CD4-positive, alpha-beta T cell (primary cell): ENCODE data around the gene FBL. TPM values are rescaled to one million over a fixed set of nuclear protein-coding genes. Genes with fewer than 3 reads are reported as not detected.
"Not testable (repeated sequence)": the region's sequence is repeated elsewhere in the genome, so short reads cannot be mapped to it uniquely, and the experiment has no call there.

Experiments
- ATAC-seq: fragments of 200-7000 bp; cut with Tn5 transposase; one replicate; pipeline ENCODE4 v1.10.0; 2022; ENCODE audit warnings: mild to moderate bottlenecking; ENCODE audit not compliant: poor library complexity
- CTCF ChIA-PET: fragments of 350-600 bp; sonication (Branson Sonifier 250); formaldehyde crosslinking; loops from one replicate; lab custom pipeline; 2021; ENCODE audit warnings: antibody characterized with exemption, inconsistent platforms; lab: Charles Lee
- POLR2A ChIA-PET: fragments of 350-600 bp; sonication (Branson Sonifier 250); formaldehyde crosslinking; loops from one replicate; lab custom pipeline; 2021; ENCODE audit warnings: antibody characterized with exemption, inconsistent platforms; lab: Charles Lee
- DNase-seq, 14 experiments: peaks; one replicate each; pipeline ENCODE4 v3.0.0-alpha.2; 2013 to 2020; ENCODE audit warnings: mixed read lengths in 2 of 14
- H3K27ac ChIP-seq, 2 donors: one replicate each; pipeline versions ENCODE4 v1.5.1 to v1.7.0; 2013; ENCODE audit warnings: low read length in 2 of 2, low read depth in 1 of 2, mild to moderate bottlenecking in 1 of 2
- H3K27me3 ChIP-seq, 2 experiments: 1 replicate in 1 of 2; 2 replicates in 1 of 2; pipeline versions ENCODE4 v1.6.1 to v1.7.0; 2013; ENCODE audit warnings: low read length in 2 of 2, control low read depth in 1 of 2, mild to moderate bottlenecking in 1 of 2, moderate library complexity in 1 of 2; ENCODE audit not compliant: insufficient read depth in 2 of 2, control insufficient read depth in 1 of 2
- H3K36me3 ChIP-seq: one replicate; pipeline ENCODE4 v1.6.1; 2013; ENCODE audit warnings: low read length, control low read depth; ENCODE audit not compliant: insufficient read depth
- H3K4me1 ChIP-seq: one replicate; pipeline ENCODE4 v1.6.1; 2013; ENCODE audit warnings: low read length, control low read depth; ENCODE audit not compliant: insufficient read depth
- H3K4me3 ChIP-seq: one replicate; pipeline ENCODE4 v1.5.1; 2013; ENCODE audit warnings: mild to moderate bottlenecking, low read length, moderate library complexity
- H3K9me3 ChIP-seq, 2 experiments: 1 replicate in 1 of 2; 2 replicates in 1 of 2; pipeline versions ENCODE4 v1.6.1 to v1.7.0; 2013; ENCODE audit warnings: low read length in 2 of 2, mild to moderate bottlenecking in 2 of 2, control low read depth in 1 of 2, moderate library complexity in 1 of 2; ENCODE audit not compliant: control insufficient read depth in 1 of 2, insufficient read depth in 1 of 2
- H3K27ac Mint-ChIP-seq: one replicate; pipeline ENCODE4 v1.8.0; 2020; ENCODE audit warnings: mixed read lengths
- H3K27me3 Mint-ChIP-seq: one replicate; pipeline ENCODE4 v1.8.0; 2021; ENCODE audit warnings: mixed read lengths
- H3K36me3 Mint-ChIP-seq: one replicate; pipeline ENCODE4 v1.8.0; 2021; ENCODE audit warnings: low read depth, mixed read lengths
- H3K4me1 Mint-ChIP-seq: one replicate; pipeline ENCODE4 v1.8.0; 2021; ENCODE audit warnings: low read depth, mixed read lengths
- H3K4me3 Mint-ChIP-seq: one replicate; pipeline ENCODE4 v1.8.0; 2020; ENCODE audit warnings: mild to moderate bottlenecking, mixed read lengths
- H3K9me3 Mint-ChIP-seq: one replicate; pipeline ENCODE4 v1.8.0; 2020; ENCODE audit warnings: mixed read lengths
- intact Hi-C, 2 experiments: fragments of 100-400 bp; cut with DNase I in 1 of 2; cut with micrococcal nuclease in 1 of 2; formaldehyde crosslinking; loops; one replicate each; pipeline versions ENCODE4 v1.15.1 to v1.9.0; 2023 to 2025; cut with DNase I, micrococcal nuclease
- total RNA-seq, 174 experiments: library from RNA in 2 of 174; stranded (reverse) in 2 of 174; gene quantifications; one replicate each; pipeline ENCODE4 v1.2.3 and lab custom pipeline; 2021 to 2026
- TF ChIP-seq, protein P1 (sequence below): fragments of 200-600 bp; IDR thresholded peaks from one replicate; pipeline ENCODE4 v1.8.0; 2022; ENCODE audit warnings: antibody characterized with exemption, mild to moderate bottlenecking

FBL gene
- total RNA-seq, 2 experiments from 2014 or later: 267 to 287 TPM

DNA sequence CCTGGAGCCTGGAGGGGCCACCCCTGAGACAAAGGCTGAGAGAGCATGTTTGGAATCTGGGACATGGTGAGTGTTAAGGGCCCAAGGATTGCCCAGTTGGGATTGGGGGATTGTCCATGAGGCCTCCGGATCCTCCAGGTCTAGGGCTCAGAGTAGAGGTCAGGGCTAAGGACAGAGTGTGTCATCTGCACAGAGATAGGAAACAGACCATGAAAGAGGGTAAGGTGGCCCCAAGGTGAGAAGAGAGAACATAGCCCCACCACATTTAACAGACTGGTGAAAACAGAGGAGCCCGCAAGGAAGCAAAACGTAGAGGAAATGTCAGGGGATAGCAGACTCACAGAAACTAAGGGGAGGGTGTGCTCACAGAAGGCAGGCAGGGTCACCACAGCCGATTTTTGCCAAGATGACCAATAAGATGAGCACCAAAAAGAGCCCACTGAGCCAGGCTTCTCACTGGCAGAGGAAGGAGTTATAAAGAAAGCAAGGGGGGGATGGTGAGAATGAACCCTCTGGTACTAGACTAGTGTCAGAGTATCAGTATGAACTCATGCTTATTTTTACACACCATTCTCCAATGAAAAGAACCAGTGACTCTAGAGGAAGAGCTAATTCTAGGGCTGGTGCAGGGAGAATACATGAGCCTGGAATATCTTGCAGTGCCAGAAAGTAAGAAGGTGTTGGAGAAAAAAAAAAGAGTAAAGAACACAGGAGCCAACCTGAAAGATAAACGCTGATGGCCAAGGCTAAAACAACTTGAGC lies 29.7 kb downstream of the FBL start:
- H3K4me1 ChIP-seq: peaks cover 2% of the 10 kb centered on the region
- DNase-seq (no peak), ATAC-seq (no peak)
- Mint-ChIP-seq H3K4me1 (peaks cover 5% of the 10 kb centered on the region), H3K27me3 (no peaks in the 10 kb centered on the region), H3K9me3 (no peaks in the 10 kb centered on the region), H3K27ac (no peak overlapping the region), H3K36me3 (peaks cover 19% of the 10 kb centered on the region), H3K4me3 (no peak overlapping the region)
- H3K27ac ChIP-seq: no peak overlapping the region
- CTCF ChIA-PET: no interaction called here
- no peaks in the 10 kb centered on the region for H3K9me3 ChIP-seq
- no peaks in the 10 kb centered on the region for H3K27me3 ChIP-seq
- no peak overlapping the region for H3K4me3 ChIP-seq
- peaks cover 8% of the 10 kb centered on the region for H3K36me3 ChIP-seq
- POLR2A ChIA-PET: no interaction called here
- TF ChIP-seq, protein P1, sequence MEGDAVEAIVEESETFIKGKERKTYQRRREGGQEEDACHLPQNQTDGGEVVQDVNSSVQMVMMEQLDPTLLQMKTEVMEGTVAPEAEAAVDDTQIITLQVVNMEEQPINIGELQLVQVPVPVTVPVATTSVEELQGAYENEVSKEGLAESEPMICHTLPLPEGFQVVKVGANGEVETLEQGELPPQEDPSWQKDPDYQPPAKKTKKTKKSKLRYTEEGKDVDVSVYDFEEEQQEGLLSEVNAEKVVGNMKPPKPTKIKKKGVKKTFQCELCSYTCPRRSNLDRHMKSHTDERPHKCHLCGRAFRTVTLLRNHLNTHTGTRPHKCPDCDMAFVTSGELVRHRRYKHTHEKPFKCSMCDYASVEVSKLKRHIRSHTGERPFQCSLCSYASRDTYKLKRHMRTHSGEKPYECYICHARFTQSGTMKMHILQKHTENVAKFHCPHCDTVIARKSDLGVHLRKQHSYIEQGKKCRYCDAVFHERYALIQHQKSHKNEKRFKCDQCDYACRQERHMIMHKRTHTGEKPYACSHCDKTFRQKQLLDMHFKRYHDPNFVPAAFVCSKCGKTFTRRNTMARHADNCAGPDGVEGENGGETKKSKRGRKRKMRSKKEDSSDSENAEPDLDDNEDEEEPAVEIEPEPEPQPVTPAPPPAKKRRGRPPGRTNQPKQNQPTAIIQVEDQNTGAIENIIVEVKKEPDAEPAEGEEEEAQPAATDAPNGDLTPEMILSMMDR: no peak
- intact Hi-C loops: no loop called here

DNA sequence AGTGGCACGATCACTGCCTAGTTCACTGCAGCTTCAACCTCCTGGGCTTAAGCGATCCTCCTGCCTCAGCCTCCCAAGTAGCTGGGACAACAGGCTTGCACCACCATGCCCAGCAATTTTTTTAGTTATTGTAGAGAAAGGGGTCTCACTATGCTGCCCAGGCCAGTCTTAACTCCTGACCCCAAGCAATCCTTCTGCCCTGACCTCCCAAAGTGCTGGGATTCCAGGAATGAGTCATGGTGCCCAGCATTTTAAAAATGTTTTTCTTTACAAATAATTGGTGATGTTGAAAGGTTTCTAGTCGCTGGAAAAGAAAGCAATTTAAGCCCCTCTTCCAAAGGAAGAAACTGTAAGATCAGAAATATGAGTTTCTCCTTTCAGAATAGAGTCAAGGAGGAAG lies 31.6 kb downstream of the FBL start:
- ATAC-seq (no peak), DNase-seq (no peak)
- no peak overlapping the region for H3K4me3 ChIP-seq
- Mint-ChIP-seq H3K4me1 (peaks cover 5% of the 10 kb centered on the region), H3K36me3 (peaks cover 19% of the 10 kb centered on the region), H3K4me3 (no peak overlapping the region), H3K9me3 (no peaks in the 10 kb centered on the region), H3K27me3 (no peaks in the 10 kb centered on the region), H3K27ac (no peak overlapping the region)
- H3K4me1 ChIP-seq: peaks cover 2% of the 10 kb centered on the region
- peaks cover 8% of the 10 kb centered on the region for H3K36me3 ChIP-seq
- no peak overlapping the region for H3K27ac ChIP-seq
- CTCF ChIA-PET: no interaction called here
- H3K27me3 ChIP-seq: no peaks in the 10 kb centered on the region
- H3K9me3 ChIP-seq: no peaks in the 10 kb centered on the region
- POLR2A ChIA-PET: interaction anchor here (0.6 kb wide), 1 partner anchor 276 kb away, joined by 3 read pairs; the partner anchor contains the start of gene ZNF780A
- intact Hi-C loops: no loop called here
- TF ChIP-seq, protein P1: no peak

DNA sequence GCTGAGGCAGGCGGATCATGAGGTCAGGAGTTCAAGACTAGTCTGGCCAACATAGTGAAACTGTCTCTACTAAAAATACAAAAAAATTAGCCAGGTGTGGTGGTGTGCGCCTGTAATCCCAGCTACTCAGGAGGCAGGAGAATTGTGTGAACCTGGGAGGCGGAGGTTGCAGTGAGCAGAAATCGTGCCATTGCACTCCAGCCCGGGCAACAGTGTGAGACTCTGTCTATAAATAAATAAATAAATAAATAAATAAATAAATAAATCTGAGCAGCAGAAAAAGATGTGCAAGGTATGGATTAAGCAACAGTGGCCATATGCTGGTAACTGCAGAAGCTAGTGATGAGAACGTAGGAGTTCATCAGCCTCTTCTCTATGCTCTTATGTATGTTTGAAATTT lies 32.1 kb downstream of the FBL start:
- not testable (repeated sequence) for H3K9me3 ChIP-seq

More for the DNA sequence above, 32.1 kb downstream of the FBL start:
- intact Hi-C loops, H3K4me3 Mint-ChIP-seq, POLR2A ChIA-PET, H3K4me1 ChIP-seq, H3K4me3 ChIP-seq, H3K27ac Mint-ChIP-seq, H3K27me3 Mint-ChIP-seq, H3K36me3 ChIP-seq, DNase-seq, ATAC-seq, CTCF ChIA-PET, H3K4me1 Mint-ChIP-seq, H3K9me3 Mint-ChIP-seq, H3K27ac ChIP-seq, H3K27me3 ChIP-seq: not testable (repeated sequence)
- H3K36me3 Mint-ChIP-seq: peaks cover 19% of the 10 kb centered on the region
